Kidney epithelial cell (primary cell): ENCODE data around the gene ENAH. TPM values are rescaled to one million over a fixed set of nuclear protein-coding genes. Genes with fewer than 3 reads are reported as not detected.

Experiments
- DNase-seq: peaks from one replicate; pipeline ENCODE4 v3.0.0-alpha.2; 2010; ENCODE audit warnings: low read depth
- H3K27me3 ChIP-seq: 2 replicates; pipeline ENCODE4 v1.6.0; 2011; ENCODE audit warnings: low read length; ENCODE audit not compliant: control insufficient read depth, insufficient read depth
- H3K36me3 ChIP-seq: 2 replicates; pipeline ENCODE4 v1.5.1; 2011; ENCODE audit warnings: low read length; ENCODE audit not compliant: control insufficient read depth, insufficient read depth
- H3K4me3 ChIP-seq: 2 replicates; pipeline ENCODE4 v1.5.1; 2011; ENCODE audit warnings: low read depth, mild to moderate bottlenecking, control low read depth, low read length
- total RNA-seq: library from RNA; depleted of rRNA; stranded (reverse); fragments of >200 nt; gene quantifications from 2 replicates; pipeline ENCODE4 v1.2.3, GENCODE V29; 2015
- TF ChIP-seq, protein P1 (sequence below): IDR thresholded peaks from 2 replicates; pipeline ENCODE4 v1.5.1; 2011; ENCODE audit warnings: mild to moderate bottlenecking, moderate library complexity, low read length, control low read depth, inconsistent platforms; ENCODE audit not compliant: insufficient read depth, poor library complexity, severe bottlenecking

ENAH gene
- total RNA-seq, 1 donor from 2014 or later: 95.8 TPM

DNA sequence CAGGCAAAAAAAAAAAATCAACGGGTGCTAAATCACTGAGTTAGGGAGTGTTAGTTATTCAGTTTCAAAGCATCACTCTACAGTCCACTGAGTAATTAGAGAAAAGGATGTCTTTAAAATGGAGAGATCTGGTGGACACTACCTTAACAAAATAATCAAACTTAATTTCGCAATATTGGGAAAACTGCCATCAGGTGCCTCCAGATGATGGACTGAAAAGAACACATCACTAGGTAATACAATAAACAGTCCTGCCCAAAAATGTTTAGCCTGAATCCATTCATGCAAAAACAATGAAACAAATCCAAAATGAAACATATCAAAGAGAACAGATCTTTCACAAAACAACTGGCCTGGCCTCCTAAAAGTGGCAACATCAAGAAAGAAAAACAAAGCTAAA lies 54.1 kb downstream of the ENAH start:
- no peaks in the 10 kb centered on the region for H3K27me3 ChIP-seq
- DNase-seq: no peak
- TF ChIP-seq, protein P1, sequence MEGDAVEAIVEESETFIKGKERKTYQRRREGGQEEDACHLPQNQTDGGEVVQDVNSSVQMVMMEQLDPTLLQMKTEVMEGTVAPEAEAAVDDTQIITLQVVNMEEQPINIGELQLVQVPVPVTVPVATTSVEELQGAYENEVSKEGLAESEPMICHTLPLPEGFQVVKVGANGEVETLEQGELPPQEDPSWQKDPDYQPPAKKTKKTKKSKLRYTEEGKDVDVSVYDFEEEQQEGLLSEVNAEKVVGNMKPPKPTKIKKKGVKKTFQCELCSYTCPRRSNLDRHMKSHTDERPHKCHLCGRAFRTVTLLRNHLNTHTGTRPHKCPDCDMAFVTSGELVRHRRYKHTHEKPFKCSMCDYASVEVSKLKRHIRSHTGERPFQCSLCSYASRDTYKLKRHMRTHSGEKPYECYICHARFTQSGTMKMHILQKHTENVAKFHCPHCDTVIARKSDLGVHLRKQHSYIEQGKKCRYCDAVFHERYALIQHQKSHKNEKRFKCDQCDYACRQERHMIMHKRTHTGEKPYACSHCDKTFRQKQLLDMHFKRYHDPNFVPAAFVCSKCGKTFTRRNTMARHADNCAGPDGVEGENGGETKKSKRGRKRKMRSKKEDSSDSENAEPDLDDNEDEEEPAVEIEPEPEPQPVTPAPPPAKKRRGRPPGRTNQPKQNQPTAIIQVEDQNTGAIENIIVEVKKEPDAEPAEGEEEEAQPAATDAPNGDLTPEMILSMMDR: no peak
- no peak overlapping the region for H3K4me3 ChIP-seq
- H3K36me3 ChIP-seq: no peaks in the 10 kb centered on the region

DNA sequence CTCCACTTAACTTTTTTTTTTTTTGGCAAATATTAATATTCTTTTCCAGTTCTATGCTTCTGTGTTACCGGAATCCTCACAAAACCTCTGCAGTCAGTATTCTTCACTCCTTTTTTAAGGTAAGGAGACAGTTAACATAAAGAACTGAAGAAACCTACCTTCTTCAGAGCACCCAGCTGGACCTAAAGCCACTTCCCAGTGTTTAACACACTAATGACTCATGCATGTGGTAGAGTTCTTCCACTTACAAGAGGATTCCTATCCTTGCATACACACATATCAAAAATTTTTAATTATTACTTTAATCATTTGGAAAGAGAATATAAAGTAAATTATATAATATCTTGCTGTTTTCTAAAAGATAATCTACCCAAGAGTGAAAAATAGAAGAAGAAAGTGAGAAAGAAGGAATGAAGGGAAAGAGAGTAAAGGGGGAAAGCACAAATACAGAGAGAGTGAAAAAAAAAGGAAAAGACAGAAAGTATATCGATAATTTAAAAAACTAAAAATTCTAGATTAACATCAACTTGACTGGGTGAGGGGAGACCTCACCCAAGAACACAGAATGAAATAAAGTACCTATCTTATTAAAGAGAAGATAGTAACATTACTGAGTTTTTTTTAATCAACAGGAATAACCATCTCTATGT lies 54.9 kb downstream of the ENAH start:
- TF ChIP-seq, protein P1: no peak
- Histone ChIP-seq H3K36me3 (no peaks in the 10 kb centered on the region), H3K27me3 (no peaks in the 10 kb centered on the region), H3K4me3 (no peak overlapping the region)
- no peak for DNase-seq

DNA sequence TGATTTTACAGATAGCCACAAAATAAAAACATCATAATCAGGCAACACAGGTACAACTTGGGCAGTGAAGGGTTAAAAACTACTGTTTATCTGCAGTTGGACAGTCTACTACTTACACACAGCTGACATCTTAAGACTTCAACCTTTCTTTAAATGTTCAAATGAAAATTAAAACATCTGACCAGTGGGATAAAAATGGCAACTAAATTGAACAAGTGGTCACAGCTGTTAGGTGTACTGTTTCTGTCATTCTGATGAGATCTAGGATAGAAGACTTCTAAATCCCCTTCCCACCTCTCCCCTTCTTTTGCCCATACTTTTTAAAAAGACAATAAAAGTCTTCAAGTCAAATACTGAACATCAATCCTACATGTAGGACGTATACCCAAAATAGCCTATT lies 56.2 kb downstream of the ENAH start:
- Histone ChIP-seq H3K4me3 (no peak overlapping the region), H3K27me3 (no peaks in the 10 kb centered on the region)
- TF ChIP-seq, protein P1: no peak

DNA sequence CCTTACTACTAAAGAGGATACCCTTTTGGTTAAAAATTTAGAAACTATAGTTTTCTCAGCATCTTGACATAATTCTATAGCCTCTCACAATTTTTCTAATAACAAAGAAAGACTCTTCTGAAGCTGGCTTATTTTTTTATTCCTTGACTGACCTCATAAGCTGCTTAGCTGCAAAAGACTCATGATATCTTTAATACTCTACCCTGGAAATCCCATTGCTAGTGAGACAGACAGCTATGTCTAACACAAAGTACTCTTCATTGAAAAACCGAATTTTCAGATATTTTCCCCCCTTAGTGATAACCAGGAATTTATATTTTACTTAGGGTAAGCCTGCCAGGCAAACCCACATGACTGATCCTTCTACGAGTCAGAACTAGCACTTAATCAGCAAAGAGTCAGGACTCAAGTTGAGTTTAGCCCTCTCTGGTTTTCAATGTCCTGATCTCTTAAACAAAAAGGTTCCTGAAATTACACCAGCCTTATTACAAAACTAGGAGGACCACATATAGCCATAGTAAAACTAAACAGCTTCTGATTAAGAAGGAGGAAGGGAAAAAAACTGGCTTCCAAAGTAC lies 56.9 kb downstream of the ENAH start:
- TF ChIP-seq, protein P1: no peak
- Histone ChIP-seq H3K4me3 (no peak overlapping the region), H3K27me3 (no peaks in the 10 kb centered on the region), H3K36me3 (no peaks in the 10 kb centered on the region)
- DNase-seq: no peak

More for the DNA sequence above, 56.2 kb downstream of the ENAH start:
- no peaks in the 10 kb centered on the region for H3K36me3 ChIP-seq
- no peak for DNase-seq

DNA sequence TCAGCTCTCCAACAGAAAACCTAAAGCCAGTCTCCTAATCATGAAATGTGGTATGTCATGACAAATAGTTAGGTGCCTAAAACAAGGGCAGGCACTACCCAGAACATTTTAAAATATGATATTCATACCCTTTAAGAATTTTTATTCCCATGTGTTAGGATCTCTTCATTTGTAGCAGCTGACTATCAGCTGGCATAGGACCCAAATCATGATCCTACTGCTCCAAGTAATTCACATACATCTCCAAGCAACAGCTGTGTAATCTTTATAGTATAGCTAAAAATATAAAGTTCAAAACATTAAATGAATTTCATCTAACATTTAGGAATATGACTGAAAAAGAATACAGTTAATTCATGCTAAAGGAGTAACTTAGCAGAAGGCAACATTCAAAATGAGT lies 57.5 kb downstream of the ENAH start:
- TF ChIP-seq, protein P1: no peak
- no peak for DNase-seq
- Histone ChIP-seq H3K27me3 (no peaks in the 10 kb centered on the region), H3K4me3 (no peak overlapping the region), H3K36me3 (no peaks in the 10 kb centered on the region)

DNA sequence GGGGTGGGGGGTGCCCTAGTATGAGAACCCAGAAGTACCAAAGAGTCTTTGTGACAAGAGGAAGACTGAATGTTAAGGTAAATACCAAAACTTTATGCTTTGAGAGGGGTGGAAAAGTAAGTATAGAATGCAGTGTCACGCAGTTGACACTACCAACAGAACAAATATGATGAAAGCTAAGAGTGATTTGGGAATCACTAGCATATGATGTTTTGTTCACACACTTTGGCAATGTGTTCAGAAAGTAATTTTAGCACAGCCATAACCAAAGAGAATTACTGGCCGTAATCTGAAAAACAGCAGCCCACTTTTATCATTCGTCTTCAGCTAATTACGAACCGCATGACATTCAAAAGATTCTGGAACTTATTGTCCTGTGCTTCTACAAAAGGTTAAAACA lies 59.5 kb downstream of the ENAH start:
- DNase-seq: no peak
- TF ChIP-seq, protein P1: no peak
- no peaks in the 10 kb centered on the region for H3K27me3 ChIP-seq
- no peak overlapping the region for H3K4me3 ChIP-seq
- H3K36me3 ChIP-seq: no peaks in the 10 kb centered on the region
